GM18505 (cell line): ENCODE data around the gene TTC13.

Source experiments
- ATAC-seq: cut with Tn5 transposase; IDR thresholded peaks from one replicate; pipeline ENCODE4 v1.9.1; 2021; ENCODE audit not compliant: unreplicated experiment
- POLR2A ChIP-seq: IDR thresholded peaks from 4 replicates; pipeline ENCODE4 v1.6.1; 2011; ENCODE audit warnings: borderline replicate concordance; ENCODE audit not compliant: insufficient read depth, insufficient read length; ENCODE audit errors: extremely low read depth

Gene TTC13

GRCh38 chr1:230976825-230977747 is 1.6 kb downstream of the TTC13 start:
- no peak for ATAC-seq
- TF ChIP-seq POLR2A, result no peak

GRCh38 chr1:230976360-230976759 is 2.3 kb downstream of the TTC13 start:
- no peak for TF ChIP-seq POLR2A
- no peak for ATAC-seq

GRCh38 chr1:230975636-230976035 is 3.0 kb downstream of the TTC13 start:
- no peak for TF ChIP-seq POLR2A
- ATAC-seq, result no peak

- TF ChIP-seq POLR2A, result no peak
- ATAC-seq, result peak; percentile 75
These were observed 5.8 kb downstream of the TTC13 start for GRCh38 chr1:230972855-230973271.

GRCh38 chr1:230971771-230972170 is 6.9 kb downstream of the TTC13 start:
- no peak for TF ChIP-seq POLR2A
- ATAC-seq, result no peak

- TF ChIP-seq POLR2A, result no peak
- ATAC-seq, result no peak
These were observed 8.2 kb downstream of the TTC13 start for GRCh38 chr1:230970432-230970831.

- no peak for TF ChIP-seq POLR2A
- ATAC-seq, result no peak
These were observed 12.2 kb downstream of the TTC13 start for GRCh38 chr1:230966358-230966873.

- no peak for TF ChIP-seq POLR2A
These were observed 13.1 kb downstream of the TTC13 start for GRCh38 chr1:230965535-230965934.

GRCh38 chr1:230964896-230965295 is 13.8 kb downstream of the TTC13 start:
- no peak for ATAC-seq
- TF ChIP-seq POLR2A, result no peak

More at GRCh38 chr1:230965535-230965934, 13.1 kb downstream of the TTC13 start:
- no peak for ATAC-seq

- ATAC-seq, result no peak
- no peak for TF ChIP-seq POLR2A
These were observed 20.3 kb downstream of the TTC13 start for GRCh38 chr1:230958370-230958769.

- TF ChIP-seq POLR2A, result no peak
- ATAC-seq, result peak; percentile 75
These were observed 21.1 kb downstream of the TTC13 start for GRCh38 chr1:230957580-230957989.

GRCh38 chr1:230950404-230950803 is 28.3 kb downstream of the TTC13 start:
- no peak for ATAC-seq
- no peak for TF ChIP-seq POLR2A

GRCh38 chr1:230948903-230949302 is 29.8 kb downstream of the TTC13 start:
- TF ChIP-seq POLR2A, result no peak
- ATAC-seq, result no peak

GRCh38 chr1:230948301-230948700 is 30.4 kb downstream of the TTC13 start:
- no peak for ATAC-seq
- TF ChIP-seq POLR2A, result no peak
